Aorta (tissue), 5 donors: ENCODE results near the gene SERPINA9. TPM values are rescaled to one million over a fixed set of nuclear protein-coding genes. Genes with fewer than 3 reads are reported as not detected.
"Not testable (repeated sequence)": the region's sequence is repeated elsewhere in the genome, so short reads cannot be mapped to it uniquely, and the experiment has no call there.

Source experiments
- ATAC-seq: fragments of 200-7000 bp; cut with Tn5 transposase; one replicate; pipeline ENCODE4 v1.9.1; 2022; ENCODE audit warnings: moderate library complexity; ENCODE audit not compliant: low FRiP score
- DNase-seq, 2 donors: peaks; one replicate each; pipeline ENCODE4 v3.0.0-alpha.2; 2020
- H3K27ac ChIP-seq, 2 donors: one replicate each; pipeline ENCODE4 v1.5.1; 2013; ENCODE audit warnings: low read length in 2 of 2, mild to moderate bottlenecking in 2 of 2, moderate library complexity in 2 of 2, control low read depth in 1 of 2, inconsistent platforms in 1 of 2, low read depth in 1 of 2
- H3K27me3 ChIP-seq, 2 donors: one replicate each; pipeline ENCODE4 v1.6.1; 2013; ENCODE audit warnings: control low read depth in 1 of 2, low read length in 1 of 2, mild to moderate bottlenecking in 1 of 2, moderate library complexity in 1 of 2; ENCODE audit not compliant: insufficient read depth in 2 of 2, control insufficient read depth in 1 of 2
- H3K36me3 ChIP-seq, 2 donors: one replicate each; pipeline ENCODE4 v1.6.1; 2013; ENCODE audit warnings: control low read depth in 1 of 2, low read length in 1 of 2, mild to moderate bottlenecking in 1 of 2; ENCODE audit not compliant: insufficient read depth in 2 of 2, control insufficient read depth in 1 of 2
- H3K4me1 ChIP-seq, 2 donors: one replicate each; pipeline ENCODE4 v1.6.1; 2013; ENCODE audit warnings: low read length in 2 of 2, control low read depth in 1 of 2, mild to moderate bottlenecking in 1 of 2, moderate library complexity in 1 of 2; ENCODE audit not compliant: insufficient read depth in 2 of 2, control insufficient read depth in 1 of 2
- H3K4me3 ChIP-seq, 2 donors: one replicate each; pipeline ENCODE4 v1.5.1; 2013; ENCODE audit warnings: low read length in 2 of 2, control low read depth in 1 of 2, mild to moderate bottlenecking in 1 of 2
- H3K9me3 ChIP-seq: one replicate; pipeline ENCODE4 v1.6.1; 2013; ENCODE audit warnings: mild to moderate bottlenecking, low read length; ENCODE audit not compliant: control insufficient read depth
- WGBS, 2 donors: extraction: QIAGEN DNeasy Blood & Tissue Kit; methylation state at CpG; one replicate each; pipeline ENCODE4 v1.1.7; 2013; 5-methylcytosine and 5-hydroxymethylcytosine counted together
- intact Hi-C, 2 donors: fragments of 100-400 bp; cut with DNase I; formaldehyde crosslinking; loops; one replicate each; pipeline versions ENCODE4 v1.14.2 to v1.15.0; 2022
- polyA plus RNA-seq, 2 donors: library from polyadenylated mRNA; stranded (reverse); fragments of 200-250 nt; gene quantifications; one replicate each; pipeline ENCODE4 v1.2.3, GENCODE V29; 2013
- total RNA-seq, 2 donors: library from RNA; stranded (reverse); fragmentation: NEBNext Ultra II Directional; extraction: Animal tissue kit (Norgen Biotek cat#: 25700); gene quantifications; one replicate each; pipeline ENCODE4 v1.2.1, GENCODE V29; 2021
- donor health status: healthy with polysubstance abuse.
- donor health status: Bipolar disorder and iron deficiency.
- donor health status: DM: no; HTN: no; CAD: no.
- donor health status: DM: no; HTN: no; CAD: no.
- donor health status: DM: yes; HTN: yes; CAD: no.

SERPINA9 gene
- total and polyA plus RNA-seq, 4 donors, result not detected

DNA sequence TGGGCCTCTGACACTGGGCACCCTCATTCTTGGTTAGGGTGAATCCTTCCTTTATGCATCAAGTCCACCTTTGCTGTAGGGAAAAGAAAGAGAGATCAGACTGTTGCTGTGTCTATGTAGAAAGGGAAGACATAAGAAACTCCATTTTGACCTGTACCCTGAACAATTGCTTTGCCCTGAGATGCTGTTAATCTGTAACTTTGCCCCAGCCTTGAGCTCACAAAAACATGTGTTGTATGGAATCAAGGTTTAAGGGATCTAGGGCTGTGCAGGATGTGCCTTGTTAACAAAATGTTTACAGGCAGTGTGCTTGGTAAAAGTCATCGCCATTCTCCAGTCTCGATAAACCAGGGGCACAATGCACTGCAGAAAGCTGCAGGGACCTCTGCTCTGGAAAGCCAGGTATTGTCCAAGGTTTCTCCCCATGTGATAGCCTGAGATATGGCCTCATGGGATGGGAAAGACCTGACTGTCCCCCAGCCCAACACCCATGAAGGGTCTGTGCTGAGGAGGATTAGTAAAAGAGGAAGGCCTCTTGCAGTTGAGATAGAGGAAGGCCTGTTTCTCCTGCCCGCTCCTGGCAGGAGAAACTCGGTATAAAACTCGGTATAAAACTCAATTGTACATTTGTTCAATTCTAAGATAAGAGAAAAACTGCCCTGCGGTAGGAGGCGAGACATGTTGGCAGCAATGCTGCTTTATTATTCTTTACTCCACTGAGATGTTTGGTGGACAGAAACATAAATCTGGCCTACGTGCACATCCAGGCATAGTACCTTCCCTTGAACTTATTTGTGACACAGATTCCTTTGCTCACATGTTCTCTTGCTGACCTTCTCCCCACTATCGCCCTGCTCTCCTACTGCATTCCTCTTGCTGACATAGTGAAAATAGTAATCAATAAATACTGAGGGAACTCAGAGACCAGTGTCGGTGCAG is 6.4 kb upstream of the SERPINA9 start:
- not testable (repeated sequence) for H3K27me3 ChIP-seq, H3K9me3 ChIP-seq, H3K36me3 ChIP-seq, H3K4me1 ChIP-seq, ATAC-seq, H3K4me3 ChIP-seq, DNase-seq, H3K27ac ChIP-seq
- intact Hi-C loops, result loop anchor here (10.0 kb wide), 1 partner anchor 128 kb away; no protein-coding TSS in a partner anchor
- whole genome bisulfite sequencing, 2 donors, result 89 to 92% methylated on average over 10 of the region's 10 CpGs

DNA sequence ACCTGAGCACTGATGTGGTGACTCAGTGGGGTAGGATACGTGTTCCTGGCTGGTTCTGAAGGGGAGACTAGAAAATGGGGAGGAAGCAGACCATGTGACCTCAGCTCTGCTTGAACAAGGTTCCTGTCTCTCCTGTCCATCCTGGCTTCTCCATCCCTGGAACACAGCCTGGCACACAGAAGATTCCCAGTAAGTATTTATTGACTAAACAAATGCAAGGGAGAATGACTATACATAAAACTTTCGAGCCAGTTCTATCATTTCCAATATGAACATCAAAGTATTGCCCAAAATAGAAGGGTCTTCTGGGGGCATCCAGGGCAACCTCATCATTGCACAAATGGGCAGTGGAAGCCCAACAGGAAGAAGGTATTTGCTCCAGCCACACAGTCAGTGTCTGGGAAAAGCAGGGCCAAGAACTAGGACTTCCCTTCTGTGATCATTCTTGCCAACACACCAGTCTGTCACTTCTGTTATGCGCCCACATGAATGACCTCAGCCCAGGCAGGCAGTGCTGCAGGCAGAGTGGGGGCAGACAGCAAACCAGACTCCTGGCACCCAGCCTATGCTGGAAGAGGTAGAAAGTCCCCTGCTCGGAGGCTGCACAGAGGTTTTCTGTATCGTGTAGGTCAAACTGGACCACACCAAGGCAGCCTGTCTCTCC is 5.6 kb upstream of the SERPINA9 start:
- DNase-seq (no peak), ATAC-seq (no peak)
- no peak overlapping the region for H3K4me3 ChIP-seq
- no peaks in the 10 kb centered on the region for H3K4me1 ChIP-seq
- no peaks in the 10 kb centered on the region for H3K27me3 ChIP-seq
- peaks cover 6% of the 10 kb centered on the region for H3K9me3 ChIP-seq
- H3K27ac ChIP-seq, result no peak overlapping the region
- H3K36me3 ChIP-seq, result no peaks in the 10 kb centered on the region
- intact Hi-C loops, result loop anchor here (10.0 kb wide), 1 partner anchor 127 kb away; no protein-coding TSS in a partner anchor
- 26 to 28% methylated on average over 5 of the region's 5 CpGs for WGBS, 2 donors

DNA sequence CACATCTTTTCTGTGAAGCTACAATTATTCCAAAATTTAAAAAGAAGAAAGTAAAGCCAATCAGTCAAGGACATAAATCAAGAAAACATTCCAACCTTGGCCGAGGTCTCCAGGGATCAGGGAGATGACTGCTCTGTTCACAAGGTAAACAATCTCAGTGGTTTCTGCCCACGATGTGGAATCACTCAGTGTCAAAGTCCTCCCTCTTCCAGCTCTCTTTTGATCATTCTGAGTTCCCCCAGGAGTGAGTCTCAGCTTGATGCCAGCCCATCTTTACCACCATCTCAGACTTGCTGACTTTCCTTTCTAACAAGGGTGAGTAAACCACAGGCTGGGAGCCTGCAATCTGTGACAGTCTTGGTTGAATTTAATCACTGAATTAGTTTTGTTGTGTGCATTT is 4.8 kb upstream of the SERPINA9 start:
- WGBS, 2 donors, result 20 to 34% methylated on average over 2 of the region's 2 CpGs
- intact Hi-C loops, result loop anchor here (10.0 kb wide), 1 partner anchor 126 kb away; no protein-coding TSS in a partner anchor
- ATAC-seq, result no peak
- Histone ChIP-seq H3K36me3 (no peaks in the 10 kb centered on the region), H3K4me3 (no peak overlapping the region), H3K27me3 (no peaks in the 10 kb centered on the region), H3K9me3 (peaks cover 6% of the 10 kb centered on the region), H3K4me1 (no peaks in the 10 kb centered on the region), H3K27ac (no peak overlapping the region)
- no peak for DNase-seq

DNA sequence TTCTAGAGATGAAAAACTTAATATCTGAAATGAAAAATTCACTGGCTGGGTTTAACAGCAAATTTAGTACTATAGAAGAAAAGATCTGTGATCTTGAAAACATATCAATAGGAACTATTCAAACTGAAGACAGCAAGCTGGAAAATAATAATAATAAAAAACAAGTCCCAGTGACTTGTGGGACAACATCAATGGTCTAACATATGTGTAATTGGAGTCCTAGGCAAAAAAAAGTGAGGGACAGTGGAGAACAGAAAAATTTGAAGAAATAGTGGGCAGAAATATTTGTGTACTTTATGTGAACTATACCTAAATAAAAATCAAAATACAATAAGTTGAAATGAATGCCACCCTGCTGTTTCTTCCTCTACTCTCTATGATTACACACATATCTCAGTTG is 2.4 kb upstream of the SERPINA9 start:
- Histone ChIP-seq H3K4me1 (no peaks in the 10 kb centered on the region), H3K9me3 (peaks cover 6% of the 10 kb centered on the region), H3K27ac (no peak overlapping the region), H3K4me3 (no peak overlapping the region), H3K36me3 (no peaks in the 10 kb centered on the region), H3K27me3 (no peaks in the 10 kb centered on the region)
- intact Hi-C loops, result no loop called here
- ATAC-seq (no peak), DNase-seq (no peak)

DNA sequence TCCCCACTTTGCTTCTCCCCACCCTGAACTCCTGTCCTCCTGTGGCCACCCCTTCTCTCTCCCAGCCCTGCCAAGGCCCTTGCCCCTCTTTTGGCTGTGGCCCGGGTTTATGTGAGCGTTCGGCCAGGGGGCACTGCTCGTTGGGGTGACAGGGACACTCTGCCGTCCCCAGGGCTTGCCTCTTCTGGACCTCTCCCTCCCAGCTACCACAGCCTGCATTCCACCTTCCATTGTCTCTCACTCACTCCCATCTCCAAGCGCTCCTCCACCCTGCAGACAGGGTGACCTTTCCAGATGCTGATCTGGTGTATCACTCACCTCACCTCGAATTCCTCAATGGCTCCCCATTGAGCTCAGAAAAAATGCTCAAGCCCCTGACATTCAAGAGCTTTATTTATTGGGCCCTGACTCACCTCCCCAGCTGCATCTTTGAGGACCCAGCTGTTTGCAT is 1.4 kb downstream of the SERPINA9 start:
- DNase-seq, result no peak
- 77 to 87% methylated on average over 7 of the region's 7 CpGs for WGBS, 2 donors
- ATAC-seq, result no peak

DNA sequence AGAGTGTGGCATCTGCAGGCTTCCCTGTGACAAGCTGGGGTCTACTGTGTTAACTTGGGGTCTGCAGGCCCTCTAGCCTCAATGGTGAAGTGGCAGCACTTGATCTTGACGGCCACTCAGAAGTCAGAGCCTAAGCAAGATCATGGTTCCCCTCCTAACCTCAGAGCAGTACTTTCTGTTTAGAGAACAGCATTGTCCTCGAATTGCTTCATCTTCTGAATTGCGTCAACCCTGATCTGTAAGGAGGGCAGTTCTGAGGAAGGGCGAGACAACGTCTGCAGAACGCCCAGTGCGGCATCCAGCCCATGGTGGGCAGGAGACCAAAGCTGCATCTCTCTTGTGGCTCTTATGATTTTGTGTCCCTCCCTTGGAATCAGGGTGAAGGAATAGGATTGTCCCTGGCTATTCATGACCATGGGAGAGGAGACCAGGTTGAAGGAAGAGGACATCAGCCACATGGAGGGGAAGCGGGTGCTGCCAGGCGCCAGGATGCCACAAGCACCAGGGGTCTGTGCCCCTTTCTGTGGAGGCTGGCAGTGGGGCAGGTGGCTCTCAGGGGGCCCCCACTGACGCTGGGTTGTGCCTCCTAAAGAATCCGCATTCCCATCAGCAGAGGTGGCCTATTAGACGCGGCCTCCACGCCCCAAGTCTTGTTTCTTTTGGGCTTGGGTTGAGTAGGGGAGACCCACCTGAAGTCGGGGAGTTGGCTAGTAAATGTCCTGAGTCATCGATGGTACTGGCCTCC is 2.2 kb downstream of the SERPINA9 start:
- H3K9me3 ChIP-seq, result peaks cover 3% of the 10 kb centered on the region
- DNase-seq, result no peak
- intact Hi-C loops, result no loop called here
- H3K36me3 ChIP-seq, result no peaks in the 10 kb centered on the region
- ATAC-seq, result no peak
- H3K27ac ChIP-seq, result no peak overlapping the region
- no peak overlapping the region for H3K4me3 ChIP-seq
- no peaks in the 10 kb centered on the region for H3K27me3 ChIP-seq
- 85 to 91% methylated on average over 16 of the region's 16 CpGs for WGBS, 2 donors
- no peaks in the 10 kb centered on the region for H3K4me1 ChIP-seq

More for the DNA sequence above, 1.4 kb downstream of the SERPINA9 start:
- H3K27me3 ChIP-seq, result no peaks in the 10 kb centered on the region
- H3K4me1 ChIP-seq, result no peaks in the 10 kb centered on the region
- no peaks in the 10 kb centered on the region for H3K36me3 ChIP-seq
- no peak overlapping the region for H3K4me3 ChIP-seq
- intact Hi-C loops, result no loop called here
- H3K9me3 ChIP-seq, result peaks cover 6% of the 10 kb centered on the region
- H3K27ac ChIP-seq, result no peak overlapping the region

DNA sequence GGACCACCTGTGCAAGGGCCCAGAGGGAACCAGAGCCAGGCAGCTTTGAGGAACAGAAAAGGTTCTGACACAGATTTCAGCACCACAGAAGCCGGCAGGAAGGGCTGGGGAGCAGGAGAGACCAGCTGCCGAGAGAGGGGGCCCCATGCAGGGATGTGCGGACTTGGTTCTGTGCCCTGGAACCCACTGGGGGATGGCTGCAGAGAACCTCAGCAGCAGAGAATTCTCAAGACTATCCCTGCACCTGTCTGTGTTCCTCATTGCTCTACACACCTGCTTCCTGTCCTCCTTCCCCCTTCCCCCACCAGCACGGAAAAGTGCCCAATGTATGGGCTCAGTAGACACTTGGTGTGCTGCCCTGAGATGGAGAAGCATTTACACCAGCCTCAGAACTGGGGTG is 3.2 kb downstream of the SERPINA9 start:
- intact Hi-C loops, result no loop called here
- Histone ChIP-seq H3K4me1 (no peaks in the 10 kb centered on the region), H3K36me3 (no peaks in the 10 kb centered on the region), H3K4me3 (no peak overlapping the region), H3K9me3 (no peaks in the 10 kb centered on the region), H3K27ac (no peak overlapping the region), H3K27me3 (no peaks in the 10 kb centered on the region)
- 60 to 64% methylated on average over 4 of the region's 4 CpGs for WGBS, 2 donors
- ATAC-seq (no peak), DNase-seq (no peak)

DNA sequence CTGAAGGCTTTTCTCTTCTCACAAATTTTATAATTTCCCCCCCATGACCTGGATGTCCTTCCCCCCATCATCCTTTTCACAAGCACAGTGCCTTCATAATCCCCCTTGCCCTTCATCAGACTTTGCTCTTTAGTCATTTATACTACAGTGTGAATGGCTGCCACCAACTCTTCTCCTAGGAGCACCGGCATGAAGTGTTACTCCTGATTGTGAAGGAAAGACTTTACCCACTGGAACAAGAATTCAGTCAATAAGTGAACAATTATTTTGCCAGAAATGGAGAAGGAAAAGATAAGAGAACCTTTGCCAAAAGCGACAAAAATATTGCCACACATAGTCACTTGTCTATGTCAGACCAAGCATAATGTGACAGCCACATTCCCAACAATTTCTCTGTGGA is 5.0 kb downstream of the SERPINA9 start:
- no peak for ATAC-seq
- no peak for DNase-seq
- H3K9me3 ChIP-seq, result no peaks in the 10 kb centered on the region
- WGBS, 2 donors, result 78 to 84% methylated on average over 2 of the region's 2 CpGs
- no peaks in the 10 kb centered on the region for H3K4me1 ChIP-seq
- no peaks in the 10 kb centered on the region for H3K27me3 ChIP-seq
- intact Hi-C loops, result no loop called here
- H3K36me3 ChIP-seq, result no peaks in the 10 kb centered on the region
- H3K4me3 ChIP-seq, result no peak overlapping the region
- H3K27ac ChIP-seq, result no peak overlapping the region
